ENCODE measurements around the gene SHLD2.
"Not testable (repeated sequence)": the region's sequence is repeated elsewhere in the genome, so short reads cannot be mapped to it uniquely, and the experiment has no call there.

SHLD2 gene

GRCh38 chr10:87213150-87213765 lies 118.3 kb downstream of the SHLD2 start:
- DNase-seq (ENCODE audit: low read depth in 2 of 2), result not testable (repeated sequence)

DNA sequence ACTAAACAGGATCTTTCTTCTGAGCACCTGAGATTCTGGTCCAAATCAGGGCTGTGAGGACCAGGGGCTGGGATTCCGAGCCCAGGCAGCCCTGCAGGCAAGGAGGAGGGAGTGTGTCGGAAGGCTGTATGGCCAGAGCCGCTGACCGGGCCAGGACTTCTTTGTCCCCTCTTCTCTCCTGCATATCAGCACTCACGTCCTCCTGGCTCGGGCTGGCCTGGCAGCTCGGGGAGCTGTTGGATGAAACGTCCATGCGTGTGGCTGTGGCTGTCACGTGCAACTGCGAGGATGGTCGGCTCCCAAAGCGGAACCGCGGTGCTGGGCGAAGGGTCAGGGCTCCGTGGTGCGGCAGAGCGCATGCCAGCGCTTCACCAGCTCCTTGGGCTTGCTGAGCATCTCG lies 118.8 kb downstream of the SHLD2 start:
- DNase-seq (ENCODE audit: low read depth in 2 of 2), result not testable (repeated sequence)

DNA sequence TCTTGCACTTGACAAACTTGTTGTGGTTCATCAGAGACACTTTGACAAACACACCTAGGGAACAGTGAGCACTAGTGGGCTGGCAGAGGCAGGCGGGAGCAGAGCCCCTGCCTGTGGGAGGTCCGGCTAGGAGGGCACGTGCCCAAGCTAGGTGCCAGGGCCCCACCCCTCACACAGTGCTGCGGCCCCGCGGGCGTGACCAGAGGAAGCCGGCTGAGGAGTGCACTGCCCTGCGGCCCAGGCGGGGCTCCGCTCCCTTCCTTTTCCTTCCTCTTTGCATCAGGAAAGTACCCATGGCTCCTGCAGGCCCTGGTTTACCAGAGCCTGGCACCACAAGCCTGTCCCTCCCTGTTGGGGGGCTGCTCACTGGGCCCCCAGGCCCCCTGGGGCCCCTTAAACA lies 121.1 kb downstream of the SHLD2 start:
- not testable (repeated sequence) for DNase-seq (ENCODE audit: low read depth in 2 of 2)

GRCh38 chr10:87219370-87219769 lies 124.4 kb downstream of the SHLD2 start:
- DNase-seq (ENCODE audit: low read depth in 2 of 2), result not testable (repeated sequence)

GRCh38 chr10:87222789-87223188 lies 127.8 kb downstream of the SHLD2 start:
- DNase-seq (ENCODE audit: low read depth in 2 of 2), result not testable (repeated sequence)

GRCh38 chr10:87225148-87225547 lies 130.1 kb downstream of the SHLD2 start, which contains the start of gene NUTM2A:
NUTM2A (plus strand) TSS chr10:87225448; CDS start chr10:87225831, 383 bp downstream.
- DNase-seq (ENCODE audit: low read depth in 2 of 2), result not testable (repeated sequence)

GRCh38 chr10:87228247-87228646 lies 133.2 kb downstream of the SHLD2 start:
- DNase-seq (ENCODE audit: low read depth in 2 of 2), result not testable (repeated sequence)

GRCh38 chr10:87229211-87229610 lies 134.2 kb downstream of the SHLD2 start:
- DNase-seq (ENCODE audit: low read depth in 2 of 2), result not testable (repeated sequence)

DNA sequence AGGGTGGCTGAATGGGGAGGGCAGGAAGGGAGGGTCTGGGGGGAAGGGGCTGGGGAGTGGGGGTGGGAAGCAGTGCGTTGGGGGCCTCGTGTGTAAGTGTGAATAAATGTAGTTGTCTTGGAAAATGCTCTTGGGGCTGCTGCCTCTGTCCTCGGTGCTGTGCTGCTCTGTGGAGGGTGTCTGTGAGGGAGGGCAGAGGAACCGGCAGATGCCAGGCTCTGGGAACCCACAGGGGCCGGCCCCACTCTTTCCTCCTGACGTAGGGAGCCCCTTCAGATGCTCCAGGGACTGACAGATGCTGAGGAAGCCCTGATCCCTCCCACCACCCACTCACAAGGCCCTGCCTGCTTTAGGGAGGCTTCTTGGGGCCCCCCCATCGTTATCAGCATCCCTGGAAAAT lies 139.8 kb downstream of the SHLD2 start:
- DNase-seq (ENCODE audit: low read depth in 2 of 2), result not testable (repeated sequence)

DNA sequence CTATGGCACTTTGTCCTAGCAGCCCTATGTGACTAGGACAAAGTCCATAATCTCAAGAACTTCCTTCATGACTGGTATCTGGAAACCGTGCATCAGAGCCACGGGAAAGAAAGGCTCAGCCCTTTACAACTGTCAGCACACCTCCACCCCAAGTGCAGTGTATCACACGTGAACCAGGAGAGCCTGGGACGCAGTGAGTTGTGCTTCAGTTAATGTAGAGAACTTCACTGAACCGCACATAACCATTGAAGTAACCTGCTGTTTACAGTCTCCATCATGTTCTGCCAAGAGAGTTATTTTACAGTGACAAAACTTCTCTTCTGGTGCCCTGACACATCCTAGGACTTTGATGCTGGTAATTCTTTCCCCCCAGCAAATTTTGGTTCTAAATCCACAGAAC lies 142.2 kb downstream of the SHLD2 start:
- DNase-seq (ENCODE audit: low read depth in 2 of 2), result not testable (repeated sequence)

- not testable (repeated sequence) for DNase-seq (ENCODE audit: low read depth in 2 of 2)
Observed at GRCh38 chr10:87239346-87239808, 144.4 kb downstream of the SHLD2 start.

Measured in stimulated activated CD8-positive, alpha-beta memory T cell treated with anti-CD3 and anti-CD28 coated beads, Interleukin-7, amount 100 ng/mL, for 1 hour (primary cell).